Left ventricle myocardium superior (tissue), 1 donor: ENCODE data around the gene ANKRD34A. TPM values are rescaled to one million over a fixed set of nuclear protein-coding genes. Genes with fewer than 3 reads are reported as not detected.
"Not testable (repeated sequence)": the region's sequence is repeated elsewhere in the genome, so short reads cannot be mapped to it uniquely, and the experiment has no call there.

ENCODE experiments used
- ATAC-seq: fragments of 200-7000 bp; cut with Tn5 transposase; one replicate; pipeline ENCODE4 v1.9.1; 2020; ENCODE audit warnings: mild to moderate bottlenecking, moderate library complexity
- DNase-seq: peaks from one replicate; pipeline ENCODE4 v3.0.0-alpha.2; 2020
- intact Hi-C: fragments of 100-400 bp; cut with micrococcal nuclease; formaldehyde crosslinking; loops from one replicate; pipeline ENCODE4 v1.11.0; 2022
- total RNA-seq: library from RNA; stranded (reverse); fragmentation: NEBNext Ultra II Directional; extraction: Animal tissue kit (Norgen Biotek cat#: 25700); gene quantifications from one replicate; pipeline ENCODE4 v1.2.1, GENCODE V29; 2021
- donor health status: DM: no; HTN: yes; CAD: no; lungs with severe emphysema.

The ANKRD34A gene
- total RNA-seq, 1 donor from 2014 or later: 0.52 TPM

DNA sequence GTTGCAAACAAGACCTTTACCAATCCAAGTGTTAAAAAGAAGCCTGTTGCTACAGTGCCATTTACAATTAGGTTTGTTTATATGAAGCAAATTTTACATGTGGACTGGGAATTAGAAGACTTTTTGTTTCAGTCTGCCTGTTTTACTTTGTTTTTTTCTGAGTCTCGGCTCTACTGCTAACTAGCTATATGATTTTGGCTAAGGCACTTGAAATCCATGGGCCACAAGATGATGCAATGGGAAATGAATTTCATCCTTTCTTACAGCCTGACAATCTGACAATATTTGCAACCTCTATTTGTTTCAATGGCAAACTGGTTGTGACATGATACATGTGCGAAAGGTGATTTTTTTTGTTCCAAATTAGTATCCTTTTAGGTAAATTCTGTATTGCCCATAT, 42.1 kb downstream of the ANKRD34A start:
- intact Hi-C loops: loop anchor here (5.0 kb wide), 1 partner anchor 40 kb away; the partner anchor contains the start of genes ANKRD34A and POLR3GL
- DNase-seq (no peak), ATAC-seq (no peak)

DNA sequence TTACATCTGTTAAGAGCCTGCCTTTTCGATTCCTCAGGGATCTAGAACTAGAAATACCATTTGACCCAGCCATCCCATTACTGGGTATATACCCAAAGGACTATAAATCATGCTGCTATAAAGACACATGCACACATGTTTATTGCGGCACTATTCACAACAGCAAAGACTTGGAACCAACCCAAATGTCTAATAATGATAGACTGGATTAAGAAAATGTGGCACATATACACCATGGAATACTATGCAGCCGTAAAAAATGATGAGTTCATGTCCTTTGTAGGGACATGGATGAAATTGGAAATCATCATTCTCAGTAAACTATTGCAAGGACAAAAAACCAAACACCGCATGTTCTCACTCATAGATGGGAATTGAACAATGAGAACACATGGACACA, 44.1 kb downstream of the ANKRD34A start:
- ATAC-seq, DNase-seq: not testable (repeated sequence)
- intact Hi-C loops: loop anchor here (5.0 kb wide), 1 partner anchor 42 kb away; the partner anchor contains the start of genes ANKRD34A and POLR3GL

DNA sequence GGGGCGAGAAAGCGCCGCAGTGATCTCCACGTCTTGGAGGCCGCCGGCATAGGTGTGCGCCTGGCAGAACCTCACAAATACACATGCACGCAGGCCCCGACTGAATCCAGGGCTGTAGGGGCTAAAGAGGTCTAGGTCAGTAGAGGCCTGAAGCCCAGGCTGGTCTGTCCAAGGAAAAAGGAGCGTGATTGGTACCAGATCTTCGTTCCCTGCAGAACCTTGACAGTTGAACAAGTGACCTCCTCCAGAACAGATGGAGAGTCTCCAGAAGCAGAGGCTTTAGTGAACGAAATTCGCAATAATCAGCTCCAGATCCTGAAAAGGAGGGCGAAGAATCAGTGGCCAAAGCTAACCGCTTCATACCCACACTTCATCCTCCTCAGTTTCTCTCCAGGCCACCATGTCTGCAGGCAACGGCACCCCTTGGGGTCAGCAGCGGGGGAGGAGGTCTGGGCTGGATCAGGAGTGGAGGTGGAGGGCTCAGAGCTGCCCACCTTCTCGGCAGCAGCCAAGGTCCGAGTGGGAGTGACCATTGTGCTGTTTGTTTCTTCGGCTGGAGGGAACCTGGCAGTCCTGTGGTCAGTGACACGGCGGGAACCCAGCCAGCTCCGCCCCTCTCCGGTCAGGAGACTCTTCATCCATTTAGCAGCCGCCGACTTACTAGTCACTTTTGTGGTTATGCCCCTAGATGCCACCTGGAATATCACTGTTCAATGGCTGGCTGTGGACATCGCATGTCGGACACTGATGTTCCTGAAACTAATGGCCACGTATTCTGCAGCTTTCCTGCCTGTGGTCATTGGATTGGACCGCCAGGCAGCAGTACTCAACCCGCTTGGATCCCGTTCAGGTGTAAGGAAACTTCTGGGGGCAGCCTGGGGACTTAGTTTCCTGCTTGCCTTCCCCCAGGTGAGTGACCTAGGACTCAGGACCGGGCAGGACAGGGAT, 45.1 kb downstream of the ANKRD34A start:
- ATAC-seq (peak; percentile 40), DNase-seq (peak; percentile 76)
- intact Hi-C loops: loop anchor here (10.0 kb wide), 1 partner anchor 74 kb away; the partner anchor contains the start of gene NUDT17

DNA sequence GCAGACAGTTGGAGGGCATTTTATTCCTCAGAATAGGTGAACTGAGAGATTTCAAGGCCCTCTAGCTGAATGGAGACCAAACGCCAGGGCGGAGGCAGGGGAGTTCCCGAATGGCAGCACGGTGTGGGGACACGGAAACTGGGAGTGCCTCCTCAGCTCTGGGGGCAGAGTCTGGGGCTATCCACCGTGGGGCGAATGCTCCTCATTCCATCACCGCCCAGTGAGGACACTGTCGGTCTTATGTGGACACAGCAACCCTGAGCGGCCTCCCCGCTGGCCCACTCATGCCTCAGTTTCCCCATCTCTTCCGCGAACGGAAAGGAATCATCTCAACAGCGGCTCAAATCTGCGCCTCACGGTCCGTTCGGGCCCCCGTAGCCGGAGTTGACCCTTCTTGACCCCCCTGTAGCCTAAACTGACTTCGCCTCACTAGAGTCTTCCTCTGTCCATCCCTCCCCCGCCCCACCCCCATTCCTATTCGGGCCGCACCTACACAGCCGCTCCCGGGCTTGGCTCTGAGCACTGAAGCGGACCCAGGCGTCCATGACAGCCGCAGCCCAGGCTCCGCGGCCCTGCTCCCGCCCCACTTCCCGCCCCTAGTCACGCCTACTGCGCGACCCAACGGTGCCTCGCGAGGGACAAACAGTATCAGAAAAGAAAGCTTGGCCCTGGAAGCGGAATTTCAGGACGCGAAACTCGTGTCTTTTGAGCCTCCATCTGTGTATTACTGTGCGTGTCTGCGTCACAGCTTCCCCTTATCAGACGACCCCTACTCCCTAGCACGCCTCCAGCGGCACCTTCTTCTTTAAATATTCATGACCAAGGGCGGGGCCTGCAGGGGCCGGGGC, 46.0 kb downstream of the ANKRD34A start, which contains the start of gene PEX11B:
Gene PEX11B, minus strand, starts transcription at position 574 of the 848 bp plus-strand sequence. Its CDS starts 29 bp downstream, at position 545.
- DNase-seq (peak; percentile 91), ATAC-seq (peak; percentile 94)
- intact Hi-C loops: loop anchor here (10.0 kb wide), 1 partner anchor 74 kb away; the partner anchor contains the start of gene NUDT17

DNA sequence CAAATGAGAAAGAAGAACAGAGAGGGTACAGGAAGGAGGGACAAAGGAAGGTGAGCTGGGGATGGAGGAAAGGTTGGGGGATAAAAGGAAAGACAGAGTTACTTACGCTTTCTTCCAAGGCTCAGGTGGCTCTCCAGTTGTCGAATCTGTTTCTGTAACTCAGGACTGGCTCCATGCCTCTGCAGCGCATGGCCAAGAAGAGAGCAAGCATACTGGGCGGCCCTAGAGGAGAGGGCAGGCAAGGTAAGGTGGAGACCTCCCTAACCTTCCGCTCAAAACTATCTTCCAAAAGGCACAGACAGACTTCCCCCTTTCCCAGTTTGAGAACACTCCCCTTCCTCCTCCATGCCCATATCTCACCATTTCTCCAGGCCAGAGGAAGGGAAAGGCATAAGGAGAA, 46.8 kb downstream of the ANKRD34A start:
- DNase-seq (no peak), ATAC-seq (no peak)
- intact Hi-C loops: loop anchor here (10.0 kb wide), 1 partner anchor 73 kb away; the partner anchor contains the start of gene NUDT17

DNA sequence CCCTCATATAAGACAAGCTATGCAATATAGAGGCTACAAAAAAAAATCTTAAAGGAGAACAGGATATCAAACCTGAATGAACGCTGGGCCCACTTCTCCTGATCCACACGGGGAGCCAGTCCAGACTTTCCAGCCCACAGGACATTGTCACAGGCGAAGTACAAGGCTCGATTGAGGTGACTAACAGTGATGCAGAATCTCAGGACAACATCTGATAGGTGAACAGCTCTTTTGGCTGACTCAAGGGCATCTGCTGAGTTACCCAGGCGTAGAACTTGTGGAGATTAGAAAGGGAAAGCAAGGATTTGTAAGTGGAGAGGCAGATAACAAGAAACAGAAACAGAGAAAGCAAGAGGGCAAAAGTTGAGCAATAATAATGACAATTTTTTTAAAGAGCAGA, 47.6 kb downstream of the ANKRD34A start:
- intact Hi-C loops: loop anchor here (10.0 kb wide), 1 partner anchor 72 kb away; the partner anchor contains the start of gene NUDT17
- DNase-seq (no peak), ATAC-seq (no peak)

DNA sequence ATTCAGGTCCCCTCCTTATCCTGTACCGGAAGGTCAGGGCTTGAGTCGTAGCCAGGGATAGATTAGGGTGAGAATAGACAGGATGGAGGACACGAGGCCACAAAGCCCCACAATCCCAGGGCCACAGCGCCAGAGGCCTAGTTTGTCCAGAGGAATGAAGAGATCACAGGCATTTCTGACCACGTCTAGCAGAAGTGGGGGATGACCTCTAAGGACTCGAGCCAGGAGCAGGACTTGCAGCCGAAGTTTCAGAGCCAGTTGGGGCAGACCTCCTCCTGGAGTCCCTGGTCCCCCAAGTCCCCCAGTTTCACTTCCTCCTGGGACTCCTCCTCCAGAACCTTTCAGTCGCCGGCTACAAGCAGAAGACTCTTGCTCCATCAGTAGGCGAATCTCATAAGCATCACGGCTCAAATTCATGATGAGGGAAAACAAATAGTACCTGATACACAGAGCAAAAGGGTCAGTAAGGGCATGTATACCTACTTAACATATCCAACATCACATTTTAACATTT, 52.2 kb downstream of the ANKRD34A start:
- intact Hi-C loops: loop anchor here (10.0 kb wide), 1 partner anchor 67 kb away; the partner anchor contains the start of gene NUDT17
- DNase-seq: no peak
- no peak for ATAC-seq

Other genes starting within 250 kb of the ANKRD34A start
- 0.37 TPM for gene CD160, start 245.1 kb downstream of the ANKRD34A start, total RNA-seq
- gene RNF115, start 140.5 kb downstream of the ANKRD34A start, total RNA-seq: 48.2 TPM
- gene POLR3C, start 140.4 kb downstream of the ANKRD34A start, total RNA-seq: 14.9 TPM
- 3.4 TPM for gene NUDT17, start 118.9 kb downstream of the ANKRD34A start, total RNA-seq
- 13.3 TPM for gene PIAS3, start 105.5 kb downstream of the ANKRD34A start, total RNA-seq
- gene ANKRD35, start 78.7 kb downstream of the ANKRD34A start, total RNA-seq: 1.1 TPM
- 0.82 TPM for gene ITGA10, start 54.5 kb downstream of the ANKRD34A start, total RNA-seq
- gene PEX11B, start 45.9 kb downstream of the ANKRD34A start, total RNA-seq: 23.8 TPM
- 57.7 TPM for gene RBM8A, start 37.1 kb downstream of the ANKRD34A start, total RNA-seq
- 25.2 TPM for gene LIX1L, start 6.6 kb downstream of the ANKRD34A start, total RNA-seq
- gene POLR3GL, start 115 bp upstream of the ANKRD34A start, total RNA-seq: 44.0 TPM
- gene TXNIP, start 32.0 kb upstream of the ANKRD34A start, total RNA-seq: 954 TPM
- 71.9 TPM for gene HJV, start 57.2 kb upstream of the ANKRD34A start, total RNA-seq
- 0.72 TPM for gene NBPF10, start 180.2 kb upstream of the ANKRD34A start, total RNA-seq